OCI-M2 (cell line): ENCODE measurements around the gene CCDC30.

ENCODE experiments used
- DNase-seq: peaks from one replicate; lab custom pipeline; 2025; ENCODE audit not compliant: unreplicated experiment; lab: John Stamatoyannopoulos, UW

CCDC30 gene

GRCh38 chr1:42686418-42686817 lies 223.3 kb downstream of the CCDC30 start:
- no peak for DNase-seq

GRCh38 chr1:42689912-42690311 lies 226.8 kb downstream of the CCDC30 start:
- no peak for DNase-seq

DNA sequence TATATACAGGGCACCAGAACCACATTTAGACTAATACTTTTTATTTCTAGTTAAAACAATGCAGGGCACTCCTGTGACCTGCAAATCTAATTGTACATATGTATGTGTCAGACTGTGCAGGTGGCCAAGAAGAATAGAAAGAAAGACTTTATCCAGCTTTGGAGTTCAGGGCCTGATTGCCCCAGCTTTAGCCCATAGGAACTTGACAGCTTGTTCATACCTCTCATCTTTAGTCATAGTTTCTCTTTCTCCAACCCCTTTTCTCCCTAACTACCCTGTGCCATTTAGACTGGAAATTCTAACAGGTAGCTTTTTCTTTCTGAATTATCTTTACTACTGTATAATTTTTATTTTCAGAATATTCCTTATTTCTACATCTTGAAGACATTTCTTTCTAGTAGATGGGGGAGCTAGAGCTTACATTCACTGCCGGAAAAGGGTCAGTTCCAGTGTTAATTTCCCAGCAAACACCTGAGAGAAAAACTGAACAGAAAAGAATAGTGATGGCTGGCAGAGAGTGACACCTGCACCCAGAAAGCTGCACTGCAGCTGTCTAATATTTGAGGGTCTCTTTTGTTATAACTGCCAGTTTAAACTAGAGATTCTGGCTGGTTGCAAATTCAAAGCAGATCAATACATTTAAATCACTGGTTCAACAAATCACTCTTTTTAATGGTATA lies 227.5 kb downstream of the CCDC30 start:
- DNase-seq: no peak

DNA sequence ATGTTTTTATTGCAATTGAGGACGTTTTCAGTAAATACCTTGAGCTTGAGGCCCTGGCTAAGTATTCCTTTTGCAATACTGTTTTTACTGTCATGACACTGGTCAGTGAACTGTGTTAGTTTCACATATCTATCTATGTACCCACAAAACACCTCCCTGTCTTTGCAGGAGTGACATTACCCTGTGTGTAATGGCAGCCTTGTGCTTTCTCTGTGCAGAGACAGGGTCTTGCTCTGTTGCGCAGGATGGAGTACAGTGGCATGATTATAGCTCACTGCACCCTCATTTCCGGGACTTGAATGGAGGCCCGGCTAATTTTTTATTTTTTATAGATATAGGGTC lies 228.0 kb downstream of the CCDC30 start:
- no peak for DNase-seq

- no peak for DNase-seq
These were observed 229.4 kb downstream of the CCDC30 start for GRCh38 chr1:42692461-42692860.

DNA sequence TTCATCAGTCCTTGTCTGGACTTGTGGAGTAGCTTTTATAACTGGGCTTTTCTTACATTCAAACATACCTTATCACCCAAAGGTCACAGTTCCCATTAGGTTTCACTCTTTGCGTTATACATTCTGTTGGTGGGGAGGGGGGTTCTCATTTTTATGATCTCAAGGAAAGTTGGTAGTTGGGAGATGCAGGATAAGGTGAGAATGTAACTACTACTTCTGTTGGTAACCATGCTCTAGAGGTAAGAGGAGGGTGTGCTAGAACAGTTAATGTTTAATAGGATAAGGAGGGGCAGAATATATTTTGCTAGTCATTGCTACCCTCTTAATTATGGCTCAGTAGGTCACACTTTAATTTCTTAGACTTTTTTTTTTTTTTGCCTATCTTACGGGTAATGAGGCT lies 229.8 kb downstream of the CCDC30 start:
- DNase-seq: no peak

GRCh38 chr1:42698081-42698813 lies 235.2 kb downstream of the CCDC30 start:
- no peak for DNase-seq

- DNase-seq: no peak
These were observed 236.9 kb downstream of the CCDC30 start for GRCh38 chr1:42700006-42700405.

DNA sequence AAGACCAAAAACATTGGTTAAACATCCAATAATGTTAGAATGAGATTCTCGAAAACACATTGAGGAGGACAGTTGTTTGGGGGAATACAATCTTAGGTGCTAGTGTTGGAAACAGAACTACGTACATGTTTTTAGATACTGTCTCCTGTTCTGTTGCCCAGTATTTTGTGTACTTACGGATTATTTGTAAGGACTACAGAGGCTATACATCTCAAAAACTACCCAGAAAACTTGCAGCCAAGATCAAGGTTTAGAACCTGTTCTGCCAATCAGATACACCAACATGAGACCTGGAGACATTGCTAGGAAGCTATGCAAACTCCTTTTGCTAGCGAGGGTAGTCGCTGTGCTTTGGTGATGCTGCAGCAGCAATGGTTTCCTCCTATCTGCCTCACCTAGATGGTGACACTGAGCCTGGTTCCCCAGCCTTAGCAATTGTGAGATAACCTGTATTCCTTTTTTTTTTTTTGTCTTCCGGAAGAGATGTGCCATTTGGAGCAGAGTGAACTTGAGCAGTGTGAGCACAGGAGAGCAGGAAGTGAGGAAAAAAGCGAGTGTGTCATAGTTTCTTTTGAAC lies 240.9 kb downstream of the CCDC30 start:
- DNase-seq: no peak
